K562 (cell line): Measurements from ENCODE around the gene SUOX. TPM values are rescaled to one million over a fixed set of nuclear protein-coding genes. Genes with fewer than 3 reads are reported as not detected.

Experiments
- DDX20 ChIP-seq: fragments of 450-650 bp; IDR thresholded peaks from 2 replicates; pipeline ENCODE4 v1.6.1; 2016; ENCODE audit warnings: missing genetic modification characterization, low read depth, mild to moderate bottlenecking, missing compliant biosample characterization, moderate library complexity
- MCM3 ChIP-seq: fragments of 450-650 bp; IDR thresholded peaks from 2 replicates; pipeline ENCODE4 v1.6.1; 2016
- NCOA2 ChIP-seq, 2 experiments: fragments of 450-650 bp; IDR thresholded peaks; 2 replicates each; pipeline ENCODE4 v1.6.1; 2018; ENCODE audit warnings: mild to moderate bottlenecking in 2 of 2, moderate library complexity in 1 of 2; ENCODE audit not compliant: partially characterized antibody in 2 of 2
- NUFIP1 ChIP-seq: fragments of 450-650 bp; IDR thresholded peaks from 2 replicates; pipeline ENCODE4 v1.6.1; 2018; ENCODE audit not compliant: partially characterized antibody
- SP1 ChIP-seq: sonication (generic); formaldehyde crosslinking; IDR thresholded peaks from 2 replicates; pipeline ENCODE4 v1.8.1; 2022; ENCODE audit warnings: mild to moderate bottlenecking, missing genetic modification reagents
- TAF9B ChIP-seq: fragments of 450-650 bp; IDR thresholded peaks from 2 replicates; pipeline ENCODE4 v1.6.1; 2018; ENCODE audit warnings: mild to moderate bottlenecking; ENCODE audit not compliant: partially characterized antibody
- ZBTB7A ChIP-seq: IDR thresholded peaks from 2 replicates; pipeline ENCODE4 v1.6.1; 2011; ENCODE audit warnings: low read depth, mild to moderate bottlenecking, low read length, moderate library complexity, borderline replicate concordance; ENCODE audit not compliant: control insufficient read depth
- ZNF316 ChIP-seq: fragments of 450-650 bp; IDR thresholded peaks from 2 replicates; pipeline ENCODE4 v1.6.1; 2016
- polyA plus RNA-seq, 8 experiments: library from polyadenylated mRNA; depleted of rRNA in 4 of 8; stranded (reverse) in 5 of 8; unstranded in 3 of 8; fragments of >200 nt; fragmentation: Nextera tagmentation in 2 of 8; fragmentation: Illumina TruSeq in 1 of 8; extraction: Ambion mirVana in 2 of 8; extraction: Trizol in 1 of 8; gene quantifications; 2 replicates each; pipeline versions ENCODE4 v1.2.1 to v1.2.3, GENCODE V29; 2011 to 2014; ENCODE audit warnings: inconsistent platforms in 1 of 8, missing spikeins in 1 of 8
- total RNA-seq, 7 experiments: library from RNA; depleted of rRNA in 6 of 7; stranded (reverse); fragments of >200 nt in 6 of 7; fragmentation: Illumina TruSeq in 2 of 7; extraction: Trizol in 2 of 7; gene quantifications; 2 replicates each; pipeline versions ENCODE4 v1.2.1 to v1.2.3, GENCODE V29; 2011 to 2021; ENCODE audit warnings: low replicate concordance in 1 of 7
- TF ChIP-seq, protein P1 (sequence below), 2 experiments: fragments of 450-650 bp in 1 of 2; sonication (generic) in 1 of 2; formaldehyde crosslinking in 1 of 2; IDR thresholded peaks; 2 replicates each; pipeline versions ENCODE4 v1.7.1 to v1.9.0; 2016 to 2022; ENCODE audit warnings: inconsistent platforms in 1 of 2, mild to moderate bottlenecking in 1 of 2, missing genetic modification reagents in 1 of 2
- TF ChIP-seq, protein P2 (sequence below): sonication (generic); formaldehyde crosslinking; IDR thresholded peaks from 2 replicates; pipeline ENCODE4 v1.5.0; 2020; ENCODE audit warnings: missing genetic modification reagents
- TF ChIP-seq, protein P3 (sequence below): fragments of 200-800 bp; sonication (Bioruptor generic); IDR thresholded peaks from 2 replicates; pipeline ENCODE4 v1.6.1; 2016; ENCODE audit warnings: missing genetic modification characterization, missing compliant biosample characterization

SUOX gene
- total and polyA plus RNA-seq, 9 of the 15 experiments (the other 6 are each of a cell fraction or from before 2014, with no cell fraction given) = 9.2 to 39.7 (median 25.4) TPM

DNA sequence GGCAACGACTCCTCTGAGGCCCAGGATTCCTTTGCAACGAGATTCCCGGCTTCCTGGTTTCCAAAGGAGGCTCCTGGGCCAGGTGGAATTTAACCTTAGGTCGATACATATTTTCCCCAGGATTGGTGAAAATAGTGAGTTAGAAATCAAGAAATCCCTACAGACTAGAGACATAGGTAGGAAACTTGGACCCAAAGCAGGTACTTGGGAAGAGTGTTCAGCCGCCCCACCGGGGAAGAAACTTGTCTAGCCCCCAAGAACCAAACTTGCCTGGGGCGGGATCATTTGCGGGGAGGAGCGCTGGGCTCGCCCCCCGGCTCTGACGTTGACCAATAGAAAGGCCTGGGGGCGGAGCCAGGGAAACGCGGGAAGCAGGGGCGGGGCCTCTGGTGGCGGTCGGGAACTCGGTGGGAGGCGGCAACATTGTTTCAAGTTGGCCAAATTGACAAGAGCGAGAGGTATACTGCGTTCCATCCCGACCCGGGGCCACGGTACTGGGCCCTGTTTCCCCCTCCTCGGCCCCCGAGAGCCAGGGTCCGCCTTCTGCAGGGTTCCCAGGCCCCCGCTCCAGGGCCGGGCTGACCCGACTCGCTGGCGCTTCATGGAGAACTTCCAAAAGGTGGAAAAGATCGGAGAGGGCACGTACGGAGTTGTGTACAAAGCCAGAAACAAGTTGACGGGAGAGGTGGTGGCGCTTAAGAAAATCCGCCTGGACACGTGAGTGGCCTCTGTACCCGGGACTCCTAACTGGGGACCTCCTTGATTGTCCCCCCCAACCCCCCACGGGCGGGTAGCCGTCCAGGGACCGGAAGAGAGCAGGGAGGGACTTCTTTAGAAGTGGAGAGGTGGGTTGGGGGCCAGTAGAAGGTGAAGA is 30.4 kb upstream of the SUOX start, which contains the start of gene CDK2 (continued):
- TF ChIP-seq, protein P1, sequence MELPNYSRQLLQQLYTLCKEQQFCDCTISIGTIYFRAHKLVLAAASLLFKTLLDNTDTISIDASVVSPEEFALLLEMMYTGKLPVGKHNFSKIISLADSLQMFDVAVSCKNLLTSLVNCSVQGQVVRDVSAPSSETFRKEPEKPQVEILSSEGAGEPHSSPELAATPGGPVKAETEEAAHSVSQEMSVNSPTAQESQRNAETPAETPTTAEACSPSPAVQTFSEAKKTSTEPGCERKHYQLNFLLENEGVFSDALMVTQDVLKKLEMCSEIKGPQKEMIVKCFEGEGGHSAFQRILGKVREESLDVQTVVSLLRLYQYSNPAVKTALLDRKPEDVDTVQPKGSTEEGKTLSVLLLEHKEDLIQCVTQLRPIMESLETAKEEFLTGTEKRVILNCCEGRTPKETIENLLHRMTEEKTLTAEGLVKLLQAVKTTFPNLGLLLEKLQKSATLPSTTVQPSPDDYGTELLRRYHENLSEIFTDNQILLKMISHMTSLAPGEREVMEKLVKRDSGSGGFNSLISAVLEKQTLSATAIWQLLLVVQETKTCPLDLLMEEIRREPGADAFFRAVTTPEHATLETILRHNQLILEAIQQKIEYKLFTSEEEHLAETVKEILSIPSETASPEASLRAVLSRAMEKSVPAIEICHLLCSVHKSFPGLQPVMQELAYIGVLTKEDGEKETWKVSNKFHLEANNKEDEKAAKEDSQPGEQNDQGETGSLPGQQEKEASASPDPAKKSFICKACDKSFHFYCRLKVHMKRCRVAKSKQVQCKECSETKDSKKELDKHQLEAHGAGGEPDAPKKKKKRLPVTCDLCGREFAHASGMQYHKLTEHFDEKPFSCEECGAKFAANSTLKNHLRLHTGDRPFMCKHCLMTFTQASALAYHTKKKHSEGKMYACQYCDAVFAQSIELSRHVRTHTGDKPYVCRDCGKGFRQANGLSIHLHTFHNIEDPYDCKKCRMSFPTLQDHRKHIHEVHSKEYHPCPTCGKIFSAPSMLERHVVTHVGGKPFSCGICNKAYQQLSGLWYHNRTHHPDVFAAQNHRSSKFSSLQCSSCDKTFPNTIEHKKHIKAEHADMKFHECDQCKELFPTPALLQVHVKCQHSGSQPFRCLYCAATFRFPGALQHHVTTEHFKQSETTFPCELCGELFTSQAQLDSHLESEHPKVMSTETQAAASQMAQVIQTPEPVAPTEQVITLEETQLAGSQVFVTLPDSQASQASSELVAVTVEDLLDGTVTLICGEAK (IDR thresholded peaks at IDR 0.05) = peak; percentile 70
- TF ChIP-seq, protein P1 (CRISPR knock-in tag; IDR thresholded peaks at IDR 0.05) = no peak
- TF ChIP-seq, protein P2, sequence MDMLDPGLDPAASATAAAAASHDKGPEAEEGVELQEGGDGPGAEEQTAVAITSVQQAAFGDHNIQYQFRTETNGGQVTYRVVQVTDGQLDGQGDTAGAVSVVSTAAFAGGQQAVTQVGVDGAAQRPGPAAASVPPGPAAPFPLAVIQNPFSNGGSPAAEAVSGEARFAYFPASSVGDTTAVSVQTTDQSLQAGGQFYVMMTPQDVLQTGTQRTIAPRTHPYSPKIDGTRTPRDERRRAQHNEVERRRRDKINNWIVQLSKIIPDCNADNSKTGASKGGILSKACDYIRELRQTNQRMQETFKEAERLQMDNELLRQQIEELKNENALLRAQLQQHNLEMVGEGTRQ (CRISPR knock-in tag) = peak; percentile 20; the same call in 1 of the 2 replicates
- TF ChIP-seq NUFIP1 = no peak
- TF ChIP-seq NCOA2 (IDR thresholded peaks at IDR 0.05; ENCODE audit: partially characterized antibody in 2 of 2) = no peak
- peak; percentile 82 for TF ChIP-seq SP1
- TF ChIP-seq TAF9B = no peak
- no peak for TF ChIP-seq MCM3
- TF ChIP-seq ZNF316 = no peak
- peak; percentile 45; the same call in 1 of the 2 replicates for TF ChIP-seq ZBTB7A
- no peak for TF ChIP-seq DDX20 (tag)
- TF ChIP-seq, protein P3, sequence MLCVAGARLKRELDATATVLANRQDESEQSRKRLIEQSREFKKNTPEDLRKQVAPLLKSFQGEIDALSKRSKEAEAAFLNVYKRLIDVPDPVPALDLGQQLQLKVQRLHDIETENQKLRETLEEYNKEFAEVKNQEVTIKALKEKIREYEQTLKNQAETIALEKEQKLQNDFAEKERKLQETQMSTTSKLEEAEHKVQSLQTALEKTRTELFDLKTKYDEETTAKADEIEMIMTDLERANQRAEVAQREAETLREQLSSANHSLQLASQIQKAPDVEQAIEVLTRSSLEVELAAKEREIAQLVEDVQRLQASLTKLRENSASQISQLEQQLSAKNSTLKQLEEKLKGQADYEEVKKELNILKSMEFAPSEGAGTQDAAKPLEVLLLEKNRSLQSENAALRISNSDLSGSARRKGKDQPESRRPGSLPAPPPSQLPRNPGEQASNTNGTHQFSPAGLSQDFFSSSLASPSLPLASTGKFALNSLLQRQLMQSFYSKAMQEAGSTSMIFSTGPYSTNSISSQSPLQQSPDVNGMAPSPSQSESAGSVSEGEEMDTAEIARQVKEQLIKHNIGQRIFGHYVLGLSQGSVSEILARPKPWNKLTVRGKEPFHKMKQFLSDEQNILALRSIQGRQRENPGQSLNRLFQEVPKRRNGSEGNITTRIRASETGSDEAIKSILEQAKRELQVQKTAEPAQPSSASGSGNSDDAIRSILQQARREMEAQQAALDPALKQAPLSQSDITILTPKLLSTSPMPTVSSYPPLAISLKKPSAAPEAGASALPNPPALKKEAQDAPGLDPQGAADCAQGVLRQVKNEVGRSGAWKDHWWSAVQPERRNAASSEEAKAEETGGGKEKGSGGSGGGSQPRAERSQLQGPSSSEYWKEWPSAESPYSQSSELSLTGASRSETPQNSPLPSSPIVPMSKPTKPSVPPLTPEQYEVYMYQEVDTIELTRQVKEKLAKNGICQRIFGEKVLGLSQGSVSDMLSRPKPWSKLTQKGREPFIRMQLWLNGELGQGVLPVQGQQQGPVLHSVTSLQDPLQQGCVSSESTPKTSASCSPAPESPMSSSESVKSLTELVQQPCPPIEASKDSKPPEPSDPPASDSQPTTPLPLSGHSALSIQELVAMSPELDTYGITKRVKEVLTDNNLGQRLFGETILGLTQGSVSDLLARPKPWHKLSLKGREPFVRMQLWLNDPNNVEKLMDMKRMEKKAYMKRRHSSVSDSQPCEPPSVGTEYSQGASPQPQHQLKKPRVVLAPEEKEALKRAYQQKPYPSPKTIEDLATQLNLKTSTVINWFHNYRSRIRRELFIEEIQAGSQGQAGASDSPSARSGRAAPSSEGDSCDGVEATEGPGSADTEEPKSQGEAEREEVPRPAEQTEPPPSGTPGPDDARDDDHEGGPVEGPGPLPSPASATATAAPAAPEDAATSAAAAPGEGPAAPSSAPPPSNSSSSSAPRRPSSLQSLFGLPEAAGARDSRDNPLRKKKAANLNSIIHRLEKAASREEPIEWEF (CRISPR knock-in tag) = no peak
